GM12874 (cell line): ENCODE data around the gene SPTBN1.

Experiments
- CTCF ChIP-seq: IDR thresholded peaks from 2 replicates; pipeline ENCODE4 v1.5.1; 2011; ENCODE audit warnings: low read depth, mild to moderate bottlenecking, control low read depth, low read length, moderate library complexity; ENCODE audit not compliant: insufficient read depth

Gene SPTBN1

GRCh38 chr2:54461261-54461660, 5.1 kb downstream of the SPTBN1 start:
- TF ChIP-seq CTCF: no peak

- TF ChIP-seq CTCF: no peak
Measured at GRCh38 chr2:54464341-54464740, 8.2 kb downstream of the SPTBN1 start.

DNA sequence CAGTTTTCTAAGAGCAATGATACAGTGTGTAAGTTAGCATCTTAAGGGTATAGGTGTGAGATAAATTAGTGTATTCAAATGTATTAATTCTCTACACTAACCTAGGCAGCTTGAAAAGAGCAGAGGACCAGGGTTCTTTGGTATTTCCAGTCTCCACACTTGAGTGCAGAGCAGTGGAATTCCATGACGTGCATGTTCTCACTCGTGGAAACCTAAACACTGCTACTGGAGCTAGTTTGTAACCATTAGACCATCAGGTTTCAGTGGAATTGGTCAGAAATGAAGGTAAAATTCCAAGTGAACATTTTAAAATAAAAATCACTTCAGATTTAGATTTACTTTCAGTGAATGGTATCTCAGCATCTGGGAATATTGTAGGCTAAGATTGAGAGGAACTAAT, 9.0 kb downstream of the SPTBN1 start:
- no peak for TF ChIP-seq CTCF

GRCh38 chr2:54466870-54467269, 10.7 kb downstream of the SPTBN1 start:
- TF ChIP-seq CTCF: no peak

GRCh38 chr2:54468673-54469072, 12.5 kb downstream of the SPTBN1 start:
- TF ChIP-seq CTCF: no peak

DNA sequence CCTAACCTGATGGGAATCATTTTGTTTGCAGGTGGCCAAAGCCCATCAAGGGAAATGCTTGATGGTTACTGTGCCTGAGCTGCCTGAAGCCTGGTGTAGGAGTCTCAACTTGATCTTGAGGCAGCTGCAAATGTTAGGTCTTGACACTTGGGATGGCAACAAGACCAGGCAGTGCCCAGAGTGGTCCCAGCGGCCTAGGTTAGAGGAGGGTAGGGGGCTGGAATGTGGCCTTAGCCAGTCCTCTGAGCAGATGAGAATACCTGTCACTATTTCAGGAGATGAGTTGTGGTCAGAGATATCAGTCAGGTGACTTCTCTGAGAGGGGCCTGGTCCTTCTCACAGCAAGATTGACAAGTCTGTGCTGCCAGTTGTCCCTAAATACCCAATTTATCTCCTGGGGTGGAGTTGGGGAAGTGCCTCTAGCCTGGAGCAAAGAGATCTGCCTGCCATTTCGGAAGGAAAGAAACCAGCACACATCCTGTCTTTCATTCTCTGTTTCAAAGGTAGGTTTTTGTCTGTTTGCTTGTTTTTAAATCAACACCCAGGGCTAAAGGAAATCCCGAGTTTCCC, 13.4 kb downstream of the SPTBN1 start:
- TF ChIP-seq CTCF: no peak

- TF ChIP-seq CTCF: no peak
Measured at GRCh38 chr2:54470266-54470938, 14.3 kb downstream of the SPTBN1 start.
